AG04450 (cell line): ENCODE results near the gene CCDC183. TPM values are rescaled to one million over a fixed set of nuclear protein-coding genes. Genes with fewer than 3 reads are reported as not detected.

ENCODE experiments used
- CTCF ChIA-PET: fragments of 300-600, 350-600 bp; formaldehyde crosslinking; extraction: SDS; loops from one replicate; lab custom pipeline; 2022; ENCODE audit warnings: antibody characterized with exemption, inconsistent platforms; lab: Charles Lee
- POLR2A ChIA-PET: fragments of 350-600 bp; formaldehyde crosslinking; extraction: SDS; loops from one replicate; lab custom pipeline; 2021; ENCODE audit warnings: antibody characterized with exemption, inconsistent platforms; lab: Yijun Ruan, JAX
- DNase-seq: peaks from one replicate; pipeline ENCODE4 v3.0.0-alpha.2; 2011; ENCODE audit warnings: low read depth, low spot score
- H3K27ac ChIP-seq: one replicate; pipeline ENCODE4 v1.5.1; 2012; ENCODE audit warnings: low read depth, low read length, control low read depth
- H3K27me3 ChIP-seq: one replicate; pipeline ENCODE4 v1.6.0; 2012; ENCODE audit warnings: low read length; ENCODE audit not compliant: control insufficient read depth, insufficient read depth
- H3K4me3 ChIP-seq: 2 replicates; pipeline ENCODE4 v1.5.1; 2011; ENCODE audit warnings: mild to moderate bottlenecking, low read depth, low read length, control low read depth
- H3K9me3 ChIP-seq: 2 replicates; pipeline ENCODE4 v1.5.1; 2012; ENCODE audit warnings: low read length; ENCODE audit not compliant: control insufficient read depth, insufficient read depth
- polyA plus RNA-seq: library from polyadenylated mRNA; depleted of rRNA; stranded (reverse); fragments of >200 nt; gene quantifications from 2 replicates; pipeline ENCODE4 v1.2.3, GENCODE V29; 2011
- TF ChIP-seq, protein P1 (sequence below): IDR thresholded peaks from 2 replicates; pipeline ENCODE4 v1.5.1; 2011; ENCODE audit warnings: low read depth, low read length, control low read depth, inconsistent platforms

Gene CCDC183
- polyA plus RNA-seq, 1 experiment = 0.21 TPM

DNA sequence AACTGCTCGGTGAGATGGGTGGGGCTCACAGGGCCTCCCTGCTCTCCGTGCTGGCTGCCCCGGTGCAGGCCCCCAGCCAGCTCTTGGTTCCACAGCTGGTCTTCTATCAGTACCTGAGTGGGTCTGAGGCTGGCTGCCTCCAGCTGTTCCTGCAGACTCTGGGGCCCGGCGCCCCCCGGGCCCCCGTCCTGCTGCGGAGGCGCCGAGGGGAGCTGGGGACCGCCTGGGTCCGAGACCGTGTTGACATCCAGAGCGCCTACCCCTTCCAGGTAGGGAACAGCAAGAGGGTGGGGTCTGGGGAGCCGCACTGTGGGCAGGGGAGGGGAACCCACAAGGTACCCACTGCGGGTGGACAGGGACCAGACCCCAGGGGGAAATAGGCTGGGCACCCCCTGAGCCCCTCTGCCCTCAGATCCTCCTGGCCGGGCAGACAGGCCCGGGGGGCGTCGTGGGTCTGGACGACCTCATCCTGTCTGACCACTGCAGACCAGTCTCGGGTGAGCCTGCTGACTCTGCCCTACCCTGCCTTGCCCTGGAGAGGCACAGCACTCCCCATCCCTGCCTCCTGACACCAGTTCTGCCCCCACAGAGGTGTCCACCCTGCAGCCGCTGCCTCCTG, 58.8 kb downstream of the CCDC183 start:
- DNase-seq = no peak
- Histone ChIP-seq H3K27me3 (no peaks in the 10 kb centered on the region), H3K9me3 (no peaks in the 10 kb centered on the region), H3K27ac (no peak overlapping the region), H3K4me3 (no peak overlapping the region)
- ChIA-PET POLR2A (no interaction called here), CTCF (no interaction called here)
- TF ChIP-seq, protein P1, sequence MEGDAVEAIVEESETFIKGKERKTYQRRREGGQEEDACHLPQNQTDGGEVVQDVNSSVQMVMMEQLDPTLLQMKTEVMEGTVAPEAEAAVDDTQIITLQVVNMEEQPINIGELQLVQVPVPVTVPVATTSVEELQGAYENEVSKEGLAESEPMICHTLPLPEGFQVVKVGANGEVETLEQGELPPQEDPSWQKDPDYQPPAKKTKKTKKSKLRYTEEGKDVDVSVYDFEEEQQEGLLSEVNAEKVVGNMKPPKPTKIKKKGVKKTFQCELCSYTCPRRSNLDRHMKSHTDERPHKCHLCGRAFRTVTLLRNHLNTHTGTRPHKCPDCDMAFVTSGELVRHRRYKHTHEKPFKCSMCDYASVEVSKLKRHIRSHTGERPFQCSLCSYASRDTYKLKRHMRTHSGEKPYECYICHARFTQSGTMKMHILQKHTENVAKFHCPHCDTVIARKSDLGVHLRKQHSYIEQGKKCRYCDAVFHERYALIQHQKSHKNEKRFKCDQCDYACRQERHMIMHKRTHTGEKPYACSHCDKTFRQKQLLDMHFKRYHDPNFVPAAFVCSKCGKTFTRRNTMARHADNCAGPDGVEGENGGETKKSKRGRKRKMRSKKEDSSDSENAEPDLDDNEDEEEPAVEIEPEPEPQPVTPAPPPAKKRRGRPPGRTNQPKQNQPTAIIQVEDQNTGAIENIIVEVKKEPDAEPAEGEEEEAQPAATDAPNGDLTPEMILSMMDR = no peak

DNA sequence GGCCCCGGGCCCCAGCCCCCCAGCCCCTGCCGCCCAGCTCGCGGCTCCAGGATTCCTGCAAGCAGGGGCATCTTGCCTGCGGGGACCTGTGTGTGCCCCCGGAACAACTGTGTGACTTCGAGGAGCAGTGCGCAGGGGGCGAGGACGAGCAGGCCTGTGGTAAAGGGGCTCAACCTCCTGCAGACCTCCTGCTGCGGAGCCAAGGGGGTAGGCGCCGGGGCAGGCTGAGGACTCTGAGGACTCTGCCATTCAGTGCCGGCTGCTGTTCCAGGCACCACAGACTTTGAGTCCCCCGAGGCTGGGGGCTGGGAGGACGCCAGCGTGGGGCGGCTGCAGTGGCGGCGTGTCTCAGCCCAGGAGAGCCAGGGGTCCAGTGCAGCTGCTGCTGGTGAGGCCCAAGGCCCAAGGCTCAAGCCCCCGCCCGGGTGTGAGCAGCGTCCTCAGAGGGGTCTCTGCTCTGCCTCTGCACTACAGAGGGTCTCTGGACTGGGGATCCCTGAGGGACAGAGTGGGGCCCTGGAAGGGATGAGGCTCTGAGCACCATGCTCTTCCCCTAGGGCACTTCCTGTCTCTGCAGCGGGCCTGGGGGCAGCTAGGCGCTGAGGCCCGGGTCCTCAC, 59.4 kb downstream of the CCDC183 start:
- TF ChIP-seq, protein P1 = no peak
- no peak for DNase-seq
- Histone ChIP-seq H3K4me3 (no peak overlapping the region), H3K27ac (no peak overlapping the region), H3K27me3 (no peaks in the 10 kb centered on the region), H3K9me3 (no peaks in the 10 kb centered on the region)
- CTCF ChIA-PET = no interaction called here
- POLR2A ChIA-PET = no interaction called here

GRCh38 chr9:136856079-136856476, 59.9 kb downstream of the CCDC183 start:
- ChIA-PET CTCF (no interaction called here), POLR2A (no interaction called here)
- Histone ChIP-seq H3K9me3 (no peaks in the 10 kb centered on the region), H3K4me3 (no peak overlapping the region), H3K27me3 (no peaks in the 10 kb centered on the region), H3K27ac (no peak overlapping the region)
- TF ChIP-seq, protein P1 = no peak
- DNase-seq = no peak

DNA sequence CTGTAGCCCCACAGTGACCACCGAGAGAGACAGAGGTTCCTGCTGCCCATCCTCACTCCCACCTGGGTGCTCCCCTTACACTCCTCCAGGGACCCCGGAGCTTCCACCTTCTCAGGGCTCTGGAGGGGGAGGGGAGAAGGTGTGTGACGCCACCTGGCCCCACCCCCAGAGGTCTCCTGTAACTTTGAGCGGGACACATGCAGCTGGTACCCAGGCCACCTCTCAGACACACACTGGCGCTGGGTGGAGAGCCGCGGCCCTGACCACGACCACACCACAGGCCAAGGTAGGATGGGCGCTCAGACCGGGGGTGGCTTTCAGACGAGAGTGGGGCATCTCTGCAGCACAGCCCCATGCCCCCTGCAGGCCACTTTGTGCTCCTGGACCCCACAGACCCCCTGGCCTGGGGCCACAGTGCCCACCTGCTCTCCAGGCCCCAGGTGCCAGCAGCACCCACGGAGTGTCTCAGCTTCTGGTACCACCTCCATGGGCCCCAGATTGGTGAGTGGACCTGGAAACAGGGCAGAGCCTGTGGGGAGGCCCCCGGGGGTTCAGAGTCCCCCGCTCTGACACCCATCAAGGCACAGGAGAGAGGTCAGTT, 60.5 kb downstream of the CCDC183 start:
- ChIA-PET CTCF (no interaction called here), POLR2A (no interaction called here)
- no peak for DNase-seq
- H3K27ac ChIP-seq = no peak overlapping the region
- H3K27me3 ChIP-seq = no peaks in the 10 kb centered on the region
- TF ChIP-seq, protein P1 = no peak
- no peaks in the 10 kb centered on the region for H3K9me3 ChIP-seq
- no peak overlapping the region for H3K4me3 ChIP-seq

DNA sequence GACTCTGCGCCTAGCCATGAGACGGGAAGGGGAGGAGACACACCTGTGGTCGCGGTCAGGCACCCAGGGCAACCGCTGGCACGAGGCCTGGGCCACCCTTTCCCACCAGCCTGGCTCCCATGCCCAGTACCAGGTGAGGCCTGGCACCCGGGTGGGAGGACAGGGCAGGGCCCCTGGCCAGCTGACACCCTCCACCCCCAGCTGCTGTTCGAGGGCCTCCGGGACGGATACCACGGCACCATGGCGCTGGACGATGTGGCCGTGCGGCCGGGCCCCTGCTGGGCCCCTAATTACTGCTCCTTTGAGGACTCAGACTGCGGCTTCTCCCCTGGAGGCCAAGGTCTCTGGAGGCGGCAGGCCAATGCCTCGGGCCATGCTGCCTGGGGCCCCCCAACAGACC, 61.0 kb downstream of the CCDC183 start:
- TF ChIP-seq, protein P1 = no peak
- no peak overlapping the region for H3K27ac ChIP-seq
- H3K9me3 ChIP-seq = no peaks in the 10 kb centered on the region
- ChIA-PET CTCF (interaction anchor here (0.7 kb wide), 1 partner anchor 14 kb away, joined by 3 read pairs; the partner anchor contains the start of gene AJM1), POLR2A (no interaction called here)
- H3K4me3 ChIP-seq = no peak overlapping the region
- H3K27me3 ChIP-seq = no peaks in the 10 kb centered on the region
- no peak for DNase-seq
